GM23248 (cell line): ENCODE measurements around the gene WAC. TPM values are rescaled to one million over a fixed set of nuclear protein-coding genes. Genes with fewer than 3 reads are reported as not detected.

Source experiments
- DNase-seq: peaks from one replicate; pipeline ENCODE4 v3.0.0-alpha.2; 2015
- H2AFZ ChIP-seq: fragments of 200-600 bp; sonication (generic); 2 replicates; pipeline ENCODE4 v1.6.1; 2016; ENCODE audit warnings: antibody characterized with exemption
- H3F3A ChIP-seq: fragments of 200-600 bp; sonication (generic); 2 replicates; pipeline ENCODE4 v1.6.1; 2016; ENCODE audit warnings: mild to moderate bottlenecking, antibody characterized with exemption, mixed run types; ENCODE audit not compliant: insufficient read depth
- H3K27ac ChIP-seq: fragments of 200-600 bp; sonication (generic); 2 replicates; pipeline ENCODE4 v1.5.1; 2016; ENCODE audit warnings: mild to moderate bottlenecking
- H3K27me3 ChIP-seq: fragments of 200-600 bp; sonication (generic); replicated peaks from 2 replicates; pipeline ENCODE4 v1.6.1; 2016; ENCODE audit warnings: mild to moderate bottlenecking; ENCODE audit not compliant: insufficient read depth
- H3K36me3 ChIP-seq: fragments of 200-600 bp; sonication (generic); 2 replicates; pipeline ENCODE4 v1.6.1; 2016; ENCODE audit warnings: low read depth, mild to moderate bottlenecking
- H3K4me1 ChIP-seq: fragments of 200-600 bp; sonication (generic); 2 replicates; pipeline ENCODE4 v1.6.1; 2016; ENCODE audit warnings: mild to moderate bottlenecking; ENCODE audit not compliant: insufficient read depth
- H3K4me2 ChIP-seq: fragments of 200-600 bp; sonication (generic); one replicate; pipeline ENCODE4 v1.6.1; 2016; ENCODE audit warnings: mild to moderate bottlenecking; ENCODE audit not compliant: unreplicated experiment
- H3K4me3 ChIP-seq: fragments of 200-600 bp; sonication (generic); 2 replicates; pipeline ENCODE4 v1.5.1; 2016; ENCODE audit warnings: mild to moderate bottlenecking
- H3K79me2 ChIP-seq: fragments of 200-600 bp; sonication (generic); 2 replicates; pipeline ENCODE4 v1.6.1; 2016; ENCODE audit warnings: mild to moderate bottlenecking; ENCODE audit not compliant: insufficient read depth
- H3K9ac ChIP-seq: fragments of 200-600 bp; sonication (generic); 2 replicates; pipeline ENCODE4 v1.6.1; 2016; ENCODE audit warnings: mild to moderate bottlenecking
- H3K9me2 ChIP-seq: fragments of 200-600 bp; sonication (generic); 2 replicates; pipeline ENCODE4 v1.6.1; 2016; ENCODE audit warnings: mixed run types, mild to moderate bottlenecking, moderate library complexity; ENCODE audit not compliant: insufficient read depth
- H3K9me3 ChIP-seq: fragments of 200-600 bp; sonication (generic); one replicate; pipeline ENCODE4 v1.6.1; 2017; ENCODE audit warnings: low read depth
- H4K20me1 ChIP-seq: fragments of 200-600 bp; sonication (generic); 2 replicates; pipeline ENCODE4 v1.6.0; 2016; ENCODE audit not compliant: insufficient read depth
- EZH2 ChIP-seq: fragments of 200-600 bp; sonication (generic); IDR thresholded peaks from 2 replicates; pipeline ENCODE4 v1.6.1; 2018; ENCODE audit warnings: antibody characterized with exemption, mild to moderate bottlenecking; ENCODE audit not compliant: insufficient read depth, poor library complexity, severe bottlenecking
- EZH2phosphoT487 ChIP-seq: fragments of 200-600 bp; sonication (generic); IDR thresholded peaks from 2 replicates; pipeline ENCODE4 v1.6.1; 2018; ENCODE audit warnings: antibody characterized with exemption, moderate library complexity, mild to moderate bottlenecking, low read depth; ENCODE audit not compliant: insufficient read depth
- WGBS, 2 experiments: methylation state at CpG; one replicate each; pipeline ENCODE4 v1.1.6; 2015 to 2017; ENCODE audit warnings: low lambda C conversion rate in 2 of 2, low coverage in 1 of 2; ENCODE audit errors: missing lambda C conversion rate in 2 of 2; 5-methylcytosine and 5-hydroxymethylcytosine counted together
- in situ Hi-C: fragments of 300-500 bp; cut with MboI; formaldehyde crosslinking; loops from 2 replicates; pipeline ENCODE4 v1.15.0; 2020
- polyA plus RNA-seq: library from polyadenylated mRNA; unstranded; fragments of >200 nt; fragmentation: Nextera tagmentation; extraction: Ambion mirVana; gene quantifications from 2 replicates; pipeline ENCODE4 v1.2.1, GENCODE V29; 2016
- total RNA-seq: library from RNA; depleted of rRNA; stranded (reverse); fragments of >200 nt; shearing (Covaris generic); gene quantifications from 2 replicates; pipeline ENCODE4 v1.2.3, GENCODE V29; 2014

Gene WAC
- total and polyA plus RNA-seq, 2 experiments from 2014 or later = 54.3 to 57.5 TPM

DNA sequence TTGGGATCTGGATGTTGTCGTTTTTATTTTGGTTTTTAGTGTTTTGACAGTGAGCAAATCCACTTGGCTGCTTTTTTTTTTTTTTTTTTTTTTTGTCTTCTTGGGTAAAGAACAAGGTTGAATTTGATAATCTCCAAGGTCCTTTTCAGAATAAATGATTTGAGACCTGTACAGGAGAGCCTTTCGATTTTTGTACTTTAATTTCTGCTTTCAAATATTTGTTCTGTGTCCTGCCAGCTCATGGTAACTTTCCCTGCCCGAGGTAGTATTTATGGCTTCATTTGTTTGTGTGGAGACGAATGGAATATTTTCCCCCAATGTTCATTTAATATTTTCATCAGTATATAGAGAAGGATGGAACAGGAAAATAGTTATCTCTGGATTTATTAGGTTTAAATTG is 19.9 kb downstream of the WAC start:
- peaks cover 44% of the 10 kb centered on the region for H3F3A ChIP-seq
- 0 out of 2 replicates have a peak overlapping the region, but pooled peaks have one; percentile 5 for H3K9ac ChIP-seq
- H3K4me1 ChIP-seq = peaks cover 18% of the 10 kb centered on the region
- no peaks in the 10 kb centered on the region for H3K27me3 ChIP-seq
- H3K9me3 ChIP-seq = no peaks in the 10 kb centered on the region
- H3K4me2 ChIP-seq = no peak overlapping the region
- in situ Hi-C loops = no loop called here
- no peak for DNase-seq
- H3K9me2 ChIP-seq = no peaks in the 10 kb centered on the region
- WGBS, 2 experiments = 41 to 43% methylated on average over 4 of the region's 4 CpGs
- TF ChIP-seq EZH2 = no peak
- no peak for TF ChIP-seq EZH2phosphoT487
- no peak overlapping the region for H2AFZ ChIP-seq
- peaks cover 31% of the 10 kb centered on the region for H3K36me3 ChIP-seq
- H3K4me3 ChIP-seq = no peak overlapping the region
- no peak overlapping the region for H3K27ac ChIP-seq
- peaks cover 47% of the 10 kb centered on the region for H4K20me1 ChIP-seq
- H3K79me2 ChIP-seq = peaks cover 100% of the 10 kb centered on the region

DNA sequence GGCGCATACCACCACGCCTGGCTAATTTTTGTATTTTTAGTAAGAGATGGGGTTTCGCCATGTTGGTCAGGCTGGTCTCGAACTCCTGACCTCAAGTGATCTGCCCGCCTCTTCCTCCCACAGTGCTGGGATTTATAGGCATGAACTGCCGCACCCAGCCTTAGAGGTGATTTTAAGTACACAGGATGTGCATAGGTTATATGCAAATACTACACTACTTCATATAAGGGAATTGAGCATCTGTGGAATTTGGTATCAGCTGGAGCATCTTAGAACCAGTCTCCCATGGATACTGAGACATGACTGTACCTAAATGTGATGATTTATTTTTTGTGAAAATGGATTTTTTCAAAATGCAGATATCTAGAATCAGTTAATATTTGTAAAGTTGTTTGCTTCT is 21.1 kb downstream of the WAC start:
- no peaks in the 10 kb centered on the region for H3K9me3 ChIP-seq
- in situ Hi-C loops = no loop called here
- H3K4me3 ChIP-seq = no peak overlapping the region
- peaks cover 18% of the 10 kb centered on the region for H3K4me1 ChIP-seq
- H4K20me1 ChIP-seq = peaks cover 41% of the 10 kb centered on the region
- no peak overlapping the region for H3K27ac ChIP-seq
- peaks cover 25% of the 10 kb centered on the region for H3K36me3 ChIP-seq
- no peak overlapping the region for H3K4me2 ChIP-seq
- DNase-seq = no peak
- no peak overlapping the region for H3K9ac ChIP-seq
- no peaks in the 10 kb centered on the region for H3K9me2 ChIP-seq
- WGBS, 2 experiments = 92 to 94% methylated on average over 6 of the region's 6 CpGs
- no peak overlapping the region for H2AFZ ChIP-seq
- H3K79me2 ChIP-seq = peaks cover 100% of the 10 kb centered on the region
- H3F3A ChIP-seq = peaks cover 38% of the 10 kb centered on the region
- TF ChIP-seq EZH2 (no peak), EZH2phosphoT487 (no peak)
- H3K27me3 ChIP-seq = no peaks in the 10 kb centered on the region

DNA sequence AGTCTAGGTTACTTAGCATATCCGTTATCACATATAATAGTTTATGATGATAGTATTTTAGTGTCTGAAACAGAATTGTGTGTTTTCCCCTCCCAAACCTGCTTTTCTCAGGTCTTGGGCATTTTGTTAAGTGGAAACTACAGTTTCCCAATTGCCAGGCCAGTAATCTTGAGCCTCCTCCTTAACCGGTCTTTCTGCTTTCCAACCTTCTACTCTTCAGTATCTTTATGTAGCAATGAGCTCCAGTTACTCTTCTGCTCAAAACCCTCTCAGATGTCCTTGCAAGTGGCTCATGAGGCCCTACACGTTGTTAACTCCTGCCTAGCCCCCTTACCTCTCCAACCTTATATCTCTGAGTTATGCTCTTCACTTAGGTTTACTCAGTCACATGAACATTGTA is 22.0 kb downstream of the WAC start:
- in situ Hi-C loops = no loop called here
- Histone ChIP-seq H3K27me3 (no peaks in the 10 kb centered on the region), H3K4me1 (peaks cover 18% of the 10 kb centered on the region), H3K9me2 (no peaks in the 10 kb centered on the region), H3K4me3 (no peak overlapping the region), H3K9me3 (no peaks in the 10 kb centered on the region), H3F3A (peaks cover 45% of the 10 kb centered on the region), H3K9ac (no peak overlapping the region), H3K4me2 (no peak overlapping the region), H3K36me3 (peaks cover 25% of the 10 kb centered on the region), H3K79me2 (peaks cover 100% of the 10 kb centered on the region), H4K20me1 (peaks cover 44% of the 10 kb centered on the region), H3K27ac (no peak overlapping the region), H2AFZ (no peak overlapping the region)
- no peak for DNase-seq
- TF ChIP-seq EZH2phosphoT487 (no peak), EZH2 (no peak)
- WGBS, 2 experiments = 91 to 94% methylated on average over 3 of the region's 3 CpGs

DNA sequence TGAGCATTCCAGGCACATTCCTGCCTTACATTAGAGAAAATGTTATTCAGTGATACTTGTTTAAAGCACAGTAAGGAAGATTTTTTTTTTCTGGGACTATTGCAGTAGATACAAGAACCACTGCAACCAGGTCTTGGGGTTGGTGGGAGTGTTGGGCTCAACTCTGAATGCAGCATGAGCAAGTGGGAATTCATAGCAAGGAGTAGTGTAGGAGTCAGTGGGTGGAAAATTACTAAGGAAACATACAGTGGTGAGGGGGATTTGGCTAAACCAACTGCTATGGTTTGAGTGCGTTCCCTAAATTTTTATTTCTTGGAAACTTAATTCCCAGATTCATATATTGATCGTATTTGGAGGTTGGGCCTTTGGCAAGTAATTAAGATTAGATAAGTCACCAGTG is 22.4 kb downstream of the WAC start:
- no peak overlapping the region for H2AFZ ChIP-seq
- no peak overlapping the region for H3K27ac ChIP-seq
- in situ Hi-C loops = no loop called here
- peaks cover 43% of the 10 kb centered on the region for H3F3A ChIP-seq
- H3K4me3 ChIP-seq = no peak overlapping the region
- peaks cover 100% of the 10 kb centered on the region for H3K79me2 ChIP-seq
- peaks cover 17% of the 10 kb centered on the region for H3K4me1 ChIP-seq
- peaks cover 25% of the 10 kb centered on the region for H3K36me3 ChIP-seq
- H3K9me2 ChIP-seq = no peaks in the 10 kb centered on the region
- H4K20me1 ChIP-seq = peaks cover 44% of the 10 kb centered on the region
- TF ChIP-seq EZH2 (no peak), EZH2phosphoT487 (no peak)
- no peaks in the 10 kb centered on the region for H3K9me3 ChIP-seq
- no peak overlapping the region for H3K9ac ChIP-seq
- DNase-seq = no peak
- no peaks in the 10 kb centered on the region for H3K27me3 ChIP-seq
- H3K4me2 ChIP-seq = no peak overlapping the region
- WGBS, 2 experiments = 98 to 100% methylated on average over 2 of the region's 2 CpGs

DNA sequence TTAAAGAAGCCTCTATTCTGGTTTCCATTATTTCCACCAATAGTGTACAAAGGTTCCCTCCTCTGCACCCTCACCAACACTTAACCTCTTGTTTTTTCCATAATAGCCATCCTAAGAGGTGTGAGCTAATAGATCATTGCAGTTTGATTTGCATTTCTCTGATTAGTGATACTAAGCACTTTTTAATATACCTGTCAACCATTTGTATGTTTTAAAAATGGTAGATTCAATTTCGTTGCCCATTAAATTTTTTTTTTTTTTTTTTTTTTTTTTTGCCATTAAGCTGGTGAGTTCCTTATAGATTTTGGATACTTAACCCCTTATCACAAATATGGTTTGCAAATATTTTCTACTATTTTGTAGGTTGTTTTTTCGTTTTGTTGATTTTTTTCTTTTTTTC is 23.2 kb downstream of the WAC start:
- Histone ChIP-seq H3K27ac (no peak overlapping the region), H3K79me2 (peaks cover 100% of the 10 kb centered on the region), H3K4me3 (no peak overlapping the region), H4K20me1 (peaks cover 42% of the 10 kb centered on the region), H3K27me3 (no peaks in the 10 kb centered on the region), H3K9ac (no peak overlapping the region), H3K9me2 (no peaks in the 10 kb centered on the region), H3K36me3 (peaks cover 25% of the 10 kb centered on the region), H3K4me2 (no peak overlapping the region), H3K4me1 (peaks cover 9% of the 10 kb centered on the region), H2AFZ (no peak overlapping the region), H3F3A (peaks cover 35% of the 10 kb centered on the region), H3K9me3 (no peaks in the 10 kb centered on the region)
- no peak for DNase-seq
- TF ChIP-seq EZH2phosphoT487 = no peak
- no peak for TF ChIP-seq EZH2
- 81 to 83% methylated on average over 2 of the region's 2 CpGs for WGBS, 2 experiments
- in situ Hi-C loops = no loop called here
